ENCODE measurements around the gene APBA2.

Gene APBA2

GRCh38 chr15:28915041-28915810 is 29.5 kb downstream of the APBA2 start:
- no peak for DNase-seq (ENCODE audit: low read depth in 3 of 3)

GRCh38 chr15:28915935-28916334 is 30.2 kb downstream of the APBA2 start:
- no peak for DNase-seq (ENCODE audit: low read depth in 3 of 3)

- DNase-seq (ENCODE audit: low read depth in 3 of 3): no peak
Observed at GRCh38 chr15:28917791-28918140, 32.0 kb downstream of the APBA2 start.

- no peak for DNase-seq (ENCODE audit: low read depth in 3 of 3)
Observed at GRCh38 chr15:28918141-28918983, 32.6 kb downstream of the APBA2 start.

- DNase-seq (ENCODE audit: low read depth in 3 of 3): peak in 1 of 3 experiments; percentile 52
Observed at GRCh38 chr15:28919201-28919635, 33.4 kb downstream of the APBA2 start.

GRCh38 chr15:28919679-28920655 is 34.2 kb downstream of the APBA2 start:
- no peak for DNase-seq (ENCODE audit: low read depth in 3 of 3)

GRCh38 chr15:28920781-28921331 is 35.1 kb downstream of the APBA2 start:
- no peak for DNase-seq (ENCODE audit: low read depth in 3 of 3)

- no peak for DNase-seq (ENCODE audit: low read depth in 3 of 3)
Observed at GRCh38 chr15:28921336-28921735, 35.6 kb downstream of the APBA2 start.

GRCh38 chr15:28921919-28922706 is 36.3 kb downstream of the APBA2 start:
- DNase-seq (ENCODE audit: low read depth in 3 of 3): no peak

GRCh38 chr15:28922707-28923012 is 36.9 kb downstream of the APBA2 start:
- no peak for DNase-seq (ENCODE audit: low read depth in 3 of 3)

- DNase-seq (ENCODE audit: low read depth in 3 of 3): no peak
Observed at GRCh38 chr15:28923726-28924280, 38.0 kb downstream of the APBA2 start.

- no peak for DNase-seq (ENCODE audit: low read depth in 3 of 3)
Observed at GRCh38 chr15:28927043-28927442, 41.3 kb downstream of the APBA2 start.

GRCh38 chr15:28929200-28929599 is 43.4 kb downstream of the APBA2 start:
- no peak for DNase-seq (ENCODE audit: low read depth in 3 of 3)

- no peak for DNase-seq (ENCODE audit: low read depth in 3 of 3)
Observed at GRCh38 chr15:28930011-28930410, 44.2 kb downstream of the APBA2 start.

- DNase-seq (ENCODE audit: low read depth in 3 of 3): no peak
Observed at GRCh38 chr15:28930476-28931291, 44.9 kb downstream of the APBA2 start.

GRCh38 chr15:28931828-28932227 is 46.1 kb downstream of the APBA2 start:
- no peak for DNase-seq (ENCODE audit: low read depth in 3 of 3)

GRCh38 chr15:28932361-28932760 is 46.6 kb downstream of the APBA2 start:
- no peak for DNase-seq (ENCODE audit: low read depth in 3 of 3)

GRCh38 chr15:28933710-28934445 is 48.1 kb downstream of the APBA2 start:
- DNase-seq (ENCODE audit: low read depth in 3 of 3): no peak

GRCh38 chr15:28934645-28935044 is 48.9 kb downstream of the APBA2 start:
- DNase-seq (ENCODE audit: low read depth in 3 of 3): no peak
